GM23248 (cell line): ENCODE data around the gene NOP53.

Experiments
- EZH2 ChIP-seq: fragments of 200-600 bp; sonication (generic); IDR thresholded peaks from 2 replicates; pipeline ENCODE4 v1.6.1; 2018; ENCODE audit warnings: antibody characterized with exemption, mild to moderate bottlenecking; ENCODE audit not compliant: insufficient read depth, poor library complexity, severe bottlenecking
- EZH2phosphoT487 ChIP-seq: fragments of 200-600 bp; sonication (generic); IDR thresholded peaks from 2 replicates; pipeline ENCODE4 v1.6.1; 2018; ENCODE audit warnings: antibody characterized with exemption, moderate library complexity, mild to moderate bottlenecking, low read depth; ENCODE audit not compliant: insufficient read depth

DNA sequence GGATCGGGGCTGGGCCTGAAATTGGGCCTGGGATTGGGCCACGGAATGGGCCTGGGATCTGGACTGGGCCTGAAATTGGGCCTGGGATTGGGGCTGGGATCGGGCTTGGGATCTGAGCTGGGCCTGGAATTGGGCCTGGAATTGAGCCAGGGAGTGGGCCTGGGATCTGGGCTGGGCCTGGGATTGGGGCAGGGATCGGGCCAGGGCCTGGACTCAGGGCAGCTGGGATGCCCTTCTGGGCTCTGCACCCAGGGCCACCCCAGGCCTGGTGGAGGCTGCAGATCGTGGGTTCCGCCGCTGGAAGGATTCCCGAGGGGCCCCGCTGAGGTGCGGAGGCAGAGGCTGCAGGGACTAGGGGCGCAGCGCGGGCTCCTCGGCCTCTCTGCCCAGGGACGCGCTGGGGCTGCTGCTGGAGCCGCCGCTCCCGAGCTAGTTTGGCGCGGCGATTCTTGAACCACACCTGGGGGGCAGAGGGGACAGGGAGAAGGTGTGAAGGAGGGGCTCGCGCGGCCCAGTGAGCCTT is 57.2 kb downstream of the NOP53 start:
- TF ChIP-seq EZH2 (no peak), EZH2phosphoT487 (no peak)
